ENCODE results near the gene MINDY4.

GRCh38 chr7:30846378-30846777 lies 75.2 kb downstream of the MINDY4 start:
- TF ChIP-seq CTCF (IDR thresholded peaks at IDR 0.05) (no peak), JUN (CRISPR knock-in tag; IDR thresholded peaks at IDR 0.05) (no peak), ZBTB21 (CRISPR knock-in tag; IDR thresholded peaks at IDR 0.05; ENCODE audit: borderline replicate concordance) (no peak), ZNF423 (CRISPR knock-in tag; IDR thresholded peaks at IDR 0.05) (no peak), SOX15 (CRISPR knock-in tag; IDR thresholded peaks at IDR 0.05) (no peak), SP1 (CRISPR knock-in tag; conservative IDR thresholded peaks at IDR 0.05) (no peak), FOXP4 (CRISPR knock-in tag; IDR thresholded peaks at IDR 0.05) (no peak), NFE2L1 (CRISPR knock-in tag; IDR thresholded peaks at IDR 0.05) (no peak), ZNF512 (CRISPR knock-in tag; IDR thresholded peaks at IDR 0.05; ENCODE audit: borderline replicate concordance) (no peak), MAX (CRISPR knock-in tag; IDR thresholded peaks at IDR 0.05) (no peak), ESRRA (CRISPR knock-in tag; IDR thresholded peaks at IDR 0.05; ENCODE audit: borderline replicate concordance) (no peak), ZNF317 (CRISPR knock-in tag; IDR thresholded peaks at IDR 0.05; ENCODE audit: borderline replicate concordance, low read depth) (no peak), GTF2I (CRISPR knock-in tag; conservative IDR thresholded peaks at IDR 0.05) (no peak), USF1 (CRISPR knock-in tag; IDR thresholded peaks at IDR 0.05) (no peak)

All from WTC11 (cell line).